ENCODE data around the gene ZNF76. TPM values are rescaled to one million over a fixed set of nuclear protein-coding genes. Genes with fewer than 3 reads are reported as not detected.

The ZNF76 gene
- total and polyA plus RNA-seq, 2 of the 8 experiments (the other 6 are each of a cell fraction or from before 2014, with no cell fraction given), result 17.9 to 23.9 TPM

DNA sequence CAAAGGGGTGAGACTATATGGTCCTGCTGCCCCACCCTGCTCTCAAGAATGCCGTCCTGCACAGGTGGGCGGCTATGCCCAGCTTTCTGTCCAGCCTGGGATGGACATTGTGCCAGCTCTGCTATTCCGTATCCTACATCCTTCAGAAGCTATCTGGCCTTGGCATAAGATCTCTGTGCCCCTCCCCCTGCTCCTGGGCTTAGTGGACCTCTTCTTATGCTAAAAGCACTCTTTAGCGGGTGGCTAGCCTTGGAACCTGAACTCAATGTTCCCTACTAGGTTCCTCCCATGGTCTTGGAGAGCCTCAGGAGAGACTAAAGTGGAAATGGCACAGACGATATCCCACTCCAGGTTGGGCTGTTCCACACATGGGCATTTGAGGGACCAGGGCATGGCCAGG, 23.3 kb upstream of the ZNF76 start:
- Histone ChIP-seq H3K23me2 (ENCODE audit: low read depth, low read length) (no peaks in the 10 kb centered on the region), H3K4ac (replicated peaks; ENCODE audit: insufficient read length, low read depth, low read length) (no peak overlapping the region), H3K27me3 (replicated peaks in 1 of 4; ENCODE audit: control insufficient read depth in 3 of 4, extremely low read depth in 1 of 4, insufficient read depth in 3 of 4, low read length in 3 of 4) (peaks cover 2 to 32% (median 24%) of the 10 kb centered on the region in 4 experiments), H2BK5ac (ENCODE audit: low read depth, low read length) (no peak overlapping the region), H4K91ac (replicated peaks; ENCODE audit: insufficient read length, low read length) (no peak overlapping the region), H4K20me1 (replicated peaks in 1 of 2; ENCODE audit: control insufficient read depth in 1 of 2, insufficient read depth in 2 of 2, low read length in 2 of 2) (peaks cover 26 to 28% of the 10 kb centered on the region in 2 experiments), H3K79me1 (ENCODE audit: low read depth, low read length) (no peaks in the 10 kb centered on the region), H3K79me2 (ENCODE audit: control insufficient read depth in 1 of 2, insufficient read depth in 2 of 2, low read length in 2 of 2) (no peaks in the 10 kb centered on the region), H3K4me3 (ENCODE audit: extremely low read depth in 1 of 4, insufficient read depth in 2 of 4, low read depth in 3 of 4, low read length in 4 of 4) (peak overlapping the region in 1 of 4 experiments; percentile 17; a peak in 1 of 8 replicates), H2AK5ac (ENCODE audit: low read depth, low read length) (no peak overlapping the region), H2AFZ (ENCODE audit: low read length) (no peak overlapping the region), H2BK15ac (ENCODE audit: low read length) (no peak overlapping the region), H2BK12ac (ENCODE audit: low read depth, low read length) (no peak overlapping the region), H3K14ac (ENCODE audit: insufficient read length) (no peak overlapping the region), H4K5ac (ENCODE audit: insufficient read length, low read depth, low read length) (no peak overlapping the region), H3K56ac (replicated peaks; ENCODE audit: insufficient read length, low read depth, low read length) (no peak overlapping the region), H3K18ac (ENCODE audit: extremely low read depth, low read length) (no peak overlapping the region), H2BK20ac (ENCODE audit: low read length) (no peak overlapping the region), H3K27ac (ENCODE audit: low read depth, low read length) (no peak overlapping the region), H3K9me3 (ENCODE audit: insufficient read depth in 2 of 2, low read depth in 1 of 2, low read length in 1 of 2) (no peaks in the 10 kb centered on the region), H3K9ac (replicated peaks in 1 of 4; ENCODE audit: extremely low read depth in 1 of 4, low read depth in 3 of 4, low read length in 3 of 4) (no peak overlapping the region; a peak in 1 of 7 replicates), H3K4me1 (replicated peaks in 1 of 4; ENCODE audit: control insufficient read depth in 3 of 4, insufficient read depth in 4 of 4, low read length in 3 of 4) (peaks cover 6 to 37% (median 21%) of the 10 kb centered on the region in 4 experiments), H4K8ac (ENCODE audit: extremely low read depth, insufficient read depth, low read length) (no peak overlapping the region), H3K4me2 (ENCODE audit: insufficient read depth in 1 of 2, low read depth in 2 of 2, low read length in 2 of 2) (peak overlapping the region in 1 of 2 experiments; percentile 41; a peak in 1 of 4 replicates), H2BK120ac (replicated peaks; ENCODE audit: low read depth, low read length) (no peak overlapping the region), H3K23ac (ENCODE audit: insufficient read length) (no peak overlapping the region), H3K36me3 (ENCODE audit: control insufficient read depth in 2 of 4, insufficient read depth in 4 of 4, low read length in 3 of 4) (no peaks in the 10 kb centered on the region; a peak in 1 of 8 replicates)
- FAIRE-seq (no peak), DNase-seq (ENCODE audit: low read depth in 1 of 2, low spot score in 2 of 2) (no peak)
- POLR2A ChIA-PET (ENCODE audit: partially characterized antibody), result interaction anchor here (0.8 to 2.4 kb wide), 3 partner anchors 12 to 23 kb away, joined by 3 to 9 read pairs (median 5); partner anchors contain the start of genes SCUBE3 and ZNF76
- CTCF ChIA-PET (ENCODE audit: partially characterized antibody), result interaction anchor here (0.8 to 9.6 kb wide), 3 partner anchors 50 to 183 kb away, joined by 3 to 118 read pairs (median 3); no protein-coding TSS in a partner anchor
- 73% methylated on average over 5 of the region's 5 CpGs; no CpG with 5 or more reads in 1 of the 2 experiments for WGBS, 2 experiments (ENCODE audit: extremely low coverage in 1 of 2, insufficient coverage in 1 of 2, insufficient read length in 1 of 2, insufficient replicate concordance in 2 of 2, low coverage in 1 of 2, low lambda C conversion rate in 2 of 2, missing lambda C conversion rate in 1 of 2)
- TF ChIP-seq, protein P1, sequence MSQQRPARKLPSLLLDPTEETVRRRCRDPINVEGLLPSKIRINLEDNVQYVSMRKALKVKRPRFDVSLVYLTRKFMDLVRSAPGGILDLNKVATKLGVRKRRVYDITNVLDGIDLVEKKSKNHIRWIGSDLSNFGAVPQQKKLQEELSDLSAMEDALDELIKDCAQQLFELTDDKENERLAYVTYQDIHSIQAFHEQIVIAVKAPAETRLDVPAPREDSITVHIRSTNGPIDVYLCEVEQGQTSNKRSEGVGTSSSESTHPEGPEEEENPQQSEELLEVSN (IDR thresholded peaks at IDR 0.05), result no peak
- TF ChIP-seq SAP30 (IDR thresholded peaks at IDR 0.05; ENCODE audit: insufficient read depth, insufficient replicate concordance, low read length) (no peak), TAF7 (optimal IDR thresholded peaks at IDR 0.05; ENCODE audit: borderline replicate concordance, low read depth, low read length) (no peak), CHD1 (IDR thresholded peaks at IDR 0.05; ENCODE audit: low read depth, low read length) (no peak), MAFK (IDR thresholded peaks at IDR 0.05; ENCODE audit: low read depth, low read length) (no peak), GABPA (IDR thresholded peaks at IDR 0.05; ENCODE audit: borderline replicate concordance, insufficient read depth, low read length) (no peak), HDAC6 (IDR thresholded peaks at IDR 0.05; ENCODE audit: low read depth, low read length) (no peak), POLR2AphosphoS5 (IDR thresholded peaks at IDR 0.05; ENCODE audit: low read depth, low read length) (no peak), SP2 (IDR thresholded peaks at IDR 0.05; ENCODE audit: low read length) (no peak)
